WTC11 (cell line): ENCODE results near the gene CYP2U1. TPM values are rescaled to one million over a fixed set of nuclear protein-coding genes. Genes with fewer than 3 reads are reported as not detected.
A peak's percentile ranks its signal among the peaks of the same experiment; 100 is the strongest.

Experiments used
- CREB1 ChIP-seq: sonication (generic); formaldehyde crosslinking; IDR thresholded peaks from 2 replicates; pipeline ENCODE4 v1.8.0; 2023; ENCODE audit warnings: mild to moderate bottlenecking, missing genetic modification reagents
- EMX1 ChIP-seq: fragments of 250-450 bp; sonication (Bioruptor Pico); IDR thresholded peaks from 2 replicates; pipeline ENCODE4 v1.8.0; 2021; ENCODE audit warnings: mild to moderate bottlenecking
- ERG ChIP-seq: fragments of 250-450 bp; sonication (Bioruptor Pico); IDR thresholded peaks from 2 replicates; pipeline ENCODE4 v1.8.0; 2021; ENCODE audit warnings: mild to moderate bottlenecking
- FOXK1 ChIP-seq: sonication (generic); formaldehyde crosslinking; IDR thresholded peaks from 2 replicates; pipeline ENCODE4 v1.8.0; 2022; ENCODE audit warnings: mild to moderate bottlenecking, moderate library complexity, missing genetic modification reagents
- GTF2I ChIP-seq: fragments of 250-450 bp; sonication (Bioruptor Pico); conservative IDR thresholded peaks from 2 replicates; pipeline ENCODE4 v1.4.0; 2021; ENCODE audit warnings: mild to moderate bottlenecking
- KAT7 ChIP-seq: sonication (generic); formaldehyde crosslinking; IDR thresholded peaks from 2 replicates; pipeline ENCODE4 v1.8.1; 2023; ENCODE audit warnings: missing genetic modification reagents, mild to moderate bottlenecking, borderline replicate concordance
- MXD4 ChIP-seq: fragments of 250-450 bp; sonication (Bioruptor Pico); IDR thresholded peaks from 2 replicates; pipeline ENCODE4 v1.8.0; 2021; ENCODE audit warnings: mild to moderate bottlenecking, moderate library complexity, borderline replicate concordance
- NFYB ChIP-seq: sonication (generic); formaldehyde crosslinking; conservative IDR thresholded peaks from 2 replicates; pipeline ENCODE4 v1.8.0; 2022; ENCODE audit warnings: low read depth, missing genetic modification reagents
- PREB ChIP-seq: sonication (generic); formaldehyde crosslinking; IDR thresholded peaks from 2 replicates; pipeline ENCODE4 v1.8.1; 2022; ENCODE audit warnings: mild to moderate bottlenecking, missing genetic modification reagents, moderate library complexity, borderline replicate concordance
- RORB ChIP-seq: fragments of 250-450 bp; sonication (Bioruptor Pico); IDR thresholded peaks from 2 replicates; pipeline ENCODE4 v1.9.0; 2021; ENCODE audit warnings: mild to moderate bottlenecking
- SMAD4 ChIP-seq: sonication (generic); formaldehyde crosslinking; IDR thresholded peaks from 2 replicates; pipeline ENCODE4 v1.8.0; 2022; ENCODE audit warnings: mild to moderate bottlenecking, missing genetic modification reagents
- SOX15 ChIP-seq: fragments of 250-450 bp; sonication (Bioruptor Pico); IDR thresholded peaks from 2 replicates; pipeline ENCODE4 v1.9.0; 2021; ENCODE audit warnings: mild to moderate bottlenecking
- TEAD1 ChIP-seq: sonication (generic); formaldehyde crosslinking; IDR thresholded peaks from 2 replicates; pipeline ENCODE4 v1.8.0; 2022; ENCODE audit warnings: mild to moderate bottlenecking, missing genetic modification reagents
- TP53 ChIP-seq: sonication (generic); formaldehyde crosslinking; IDR thresholded peaks from 2 replicates; pipeline ENCODE4 v1.8.1; 2023; ENCODE audit warnings: mild to moderate bottlenecking, missing genetic modification reagents
- ZNF219 ChIP-seq: sonication (generic); formaldehyde crosslinking; IDR thresholded peaks from 2 replicates; pipeline ENCODE4 v1.8.0; 2023; ENCODE audit warnings: missing genetic modification reagents, mild to moderate bottlenecking, borderline replicate concordance
- ZNF263 ChIP-seq: sonication (generic); formaldehyde crosslinking; IDR thresholded peaks from 2 replicates; pipeline ENCODE4 v1.8.1; 2022; ENCODE audit warnings: low read depth, mild to moderate bottlenecking, moderate library complexity, missing genetic modification reagents
- ZNF423 ChIP-seq: fragments of 250-450 bp; sonication (Bioruptor Pico); IDR thresholded peaks from 2 replicates; pipeline ENCODE4 v2.1.2; 2022; ENCODE audit warnings: mild to moderate bottlenecking, moderate library complexity
- ZNF425 ChIP-seq: fragments of 250-450 bp; sonication (Bioruptor Pico); conservative IDR thresholded peaks from 2 replicates; pipeline ENCODE4 v1.9.0; 2021; ENCODE audit warnings: mild to moderate bottlenecking
- ZNF532 ChIP-seq: fragments of 250-450 bp; sonication (Bioruptor Pico); IDR thresholded peaks from 2 replicates; pipeline ENCODE4 v1.9.0; 2021; ENCODE audit warnings: mild to moderate bottlenecking, borderline replicate concordance
- total RNA-seq: library from RNA; stranded (reverse); gene quantifications from 3 replicates; pipeline ENCODE4 v1.2.3, GENCODE V29; 2021
- TF ChIP-seq, protein P1 (sequence below): sonication (generic); formaldehyde crosslinking; conservative IDR thresholded peaks from 2 replicates; pipeline ENCODE4 v1.8.1; 2023; ENCODE audit warnings: mild to moderate bottlenecking, low read depth, missing genetic modification reagents, moderate library complexity
- TF ChIP-seq, protein P2 (sequence below): sonication (generic); formaldehyde crosslinking; IDR thresholded peaks from 2 replicates; pipeline ENCODE4 v1.8.1; 2022; ENCODE audit warnings: mild to moderate bottlenecking, moderate library complexity, missing genetic modification reagents
- TF ChIP-seq, protein P3 (sequence below): fragments of 250-450 bp; sonication (Bioruptor Pico); IDR thresholded peaks from 2 replicates; pipeline ENCODE4 v1.9.0; 2021; ENCODE audit warnings: moderate library complexity, mild to moderate bottlenecking, inconsistent platforms, borderline replicate concordance

The CYP2U1 gene
- total RNA-seq, 1 experiment from 2014 or later, result 2.9 TPM

GRCh38 chr4:107931775-107932321 lies 499 bp downstream of the CYP2U1 start (continued):
- TF ChIP-seq MXD4 (CRISPR knock-in tag) (no peak), SOX15 (no peak), EMX1 (CRISPR knock-in tag) (no peak), TP53 (no peak; the same call in 1 of the 2 replicates), TEAD1 (CRISPR knock-in tag) (no peak; the same call in 1 of the 2 replicates), FOXK1 (CRISPR knock-in tag) (no peak), CREB1 (CRISPR knock-in tag) (0 out of 2 replicates have a peak, but pooled peaks have one; percentile 0), ZNF423 (CRISPR knock-in tag) (no peak), ZNF219 (CRISPR knock-in tag) (no peak), ERG (no peak), RORB (CRISPR knock-in tag) (no peak), GTF2I (CRISPR knock-in tag) (no peak), NFYB (CRISPR knock-in tag) (no peak), ZNF263 (CRISPR knock-in tag) (no peak), SMAD4 (CRISPR knock-in tag) (peak; percentile 79), KAT7 (CRISPR knock-in tag) (no peak; the same call in 1 of the 2 replicates), PREB (CRISPR knock-in tag) (no peak), ZNF425 (no peak), ZNF532 (CRISPR knock-in tag) (no peak)
- TF ChIP-seq, protein P1, sequence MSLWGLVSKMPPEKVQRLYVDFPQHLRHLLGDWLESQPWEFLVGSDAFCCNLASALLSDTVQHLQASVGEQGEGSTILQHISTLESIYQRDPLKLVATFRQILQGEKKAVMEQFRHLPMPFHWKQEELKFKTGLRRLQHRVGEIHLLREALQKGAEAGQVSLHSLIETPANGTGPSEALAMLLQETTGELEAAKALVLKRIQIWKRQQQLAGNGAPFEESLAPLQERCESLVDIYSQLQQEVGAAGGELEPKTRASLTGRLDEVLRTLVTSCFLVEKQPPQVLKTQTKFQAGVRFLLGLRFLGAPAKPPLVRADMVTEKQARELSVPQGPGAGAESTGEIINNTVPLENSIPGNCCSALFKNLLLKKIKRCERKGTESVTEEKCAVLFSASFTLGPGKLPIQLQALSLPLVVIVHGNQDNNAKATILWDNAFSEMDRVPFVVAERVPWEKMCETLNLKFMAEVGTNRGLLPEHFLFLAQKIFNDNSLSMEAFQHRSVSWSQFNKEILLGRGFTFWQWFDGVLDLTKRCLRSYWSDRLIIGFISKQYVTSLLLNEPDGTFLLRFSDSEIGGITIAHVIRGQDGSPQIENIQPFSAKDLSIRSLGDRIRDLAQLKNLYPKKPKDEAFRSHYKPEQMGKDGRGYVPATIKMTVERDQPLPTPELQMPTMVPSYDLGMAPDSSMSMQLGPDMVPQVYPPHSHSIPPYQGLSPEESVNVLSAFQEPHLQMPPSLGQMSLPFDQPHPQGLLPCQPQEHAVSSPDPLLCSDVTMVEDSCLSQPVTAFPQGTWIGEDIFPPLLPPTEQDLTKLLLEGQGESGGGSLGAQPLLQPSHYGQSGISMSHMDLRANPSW (CRISPR knock-in tag), result no peak
- TF ChIP-seq, protein P2, sequence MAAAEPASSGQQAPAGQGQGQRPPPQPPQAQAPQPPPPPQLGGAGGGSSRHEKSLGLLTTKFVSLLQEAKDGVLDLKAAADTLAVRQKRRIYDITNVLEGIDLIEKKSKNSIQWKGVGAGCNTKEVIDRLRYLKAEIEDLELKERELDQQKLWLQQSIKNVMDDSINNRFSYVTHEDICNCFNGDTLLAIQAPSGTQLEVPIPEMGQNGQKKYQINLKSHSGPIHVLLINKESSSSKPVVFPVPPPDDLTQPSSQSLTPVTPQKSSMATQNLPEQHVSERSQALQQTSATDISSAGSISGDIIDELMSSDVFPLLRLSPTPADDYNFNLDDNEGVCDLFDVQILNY, result no peak
- TF ChIP-seq, protein P3, sequence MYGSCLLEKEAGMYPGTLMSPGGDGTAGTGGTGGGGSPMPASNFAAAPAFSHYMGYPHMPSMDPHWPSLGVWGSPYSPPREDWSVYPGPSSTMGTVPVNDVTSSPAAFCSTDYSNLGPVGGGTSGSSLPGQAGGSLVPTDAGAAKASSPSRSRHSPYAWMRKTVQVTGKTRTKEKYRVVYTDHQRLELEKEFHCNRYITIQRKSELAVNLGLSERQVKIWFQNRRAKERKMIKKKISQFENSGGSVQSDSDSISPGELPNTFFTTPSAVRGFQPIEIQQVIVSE, result no peak
